ENCODE data around the gene GTF2H2.
"Not testable (repeated sequence)": the region's sequence is repeated elsewhere in the genome, so short reads cannot be mapped to it uniquely, and the experiment has no call there.

Gene GTF2H2

DNA sequence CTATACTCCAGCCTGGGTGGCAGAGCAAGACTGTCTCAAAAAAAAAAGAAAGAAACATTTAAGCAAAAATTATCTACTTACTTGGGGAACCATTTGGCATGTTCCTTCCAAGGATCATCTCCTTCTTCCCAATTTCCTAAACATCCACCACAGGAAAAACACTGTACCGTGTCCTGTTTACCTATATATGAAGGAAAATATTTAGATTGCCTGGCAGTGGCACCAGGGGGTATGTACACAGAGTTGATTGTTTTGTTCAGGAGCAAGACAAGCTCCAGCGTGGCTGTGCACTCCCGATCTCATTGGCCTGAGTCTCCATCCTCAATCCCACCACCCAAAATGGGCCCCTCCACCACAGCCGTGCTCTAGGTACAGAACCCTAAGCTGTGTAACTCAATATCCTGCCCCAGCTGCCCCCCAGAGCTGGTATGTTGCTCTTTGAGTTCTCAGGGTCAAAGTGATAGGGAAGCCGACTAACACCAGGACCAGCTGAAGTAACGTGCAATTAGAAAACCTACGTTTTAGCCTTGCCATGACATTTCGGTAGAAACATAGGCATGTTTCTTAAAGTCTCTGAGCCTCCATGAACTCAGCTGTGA lies 56.2 kb downstream of the GTF2H2 start:
- DNase-seq, result no peak

GRCh38 chr5:71006983-71007382 lies 60.5 kb downstream of the GTF2H2 start:
- DNase-seq, result not testable (repeated sequence)
